Measurements from ENCODE around the gene NID2. TPM values are rescaled to one million over a fixed set of nuclear protein-coding genes. Genes with fewer than 3 reads are reported as not detected.

Gene NID2
- polyA plus RNA-seq, 4 donors: 88.9 to 239 (median 139) TPM

- DNase-seq (ENCODE audit: low read depth in 4 of 4, low spot score in 3 of 4): no peak
Measured at GRCh38 chr14:52080808-52081755, 12.2 kb upstream of the NID2 start.

GRCh38 chr14:52080158-52080800 is 11.4 kb upstream of the NID2 start:
- no peak for DNase-seq (ENCODE audit: low read depth in 4 of 4, low spot score in 3 of 4)

GRCh38 chr14:52079239-52079959 is 10.5 kb upstream of the NID2 start:
- no peak for DNase-seq (ENCODE audit: low read depth in 4 of 4, low spot score in 3 of 4)

- no peak for DNase-seq (ENCODE audit: low read depth in 4 of 4, low spot score in 3 of 4)
Measured at GRCh38 chr14:52078721-52079120, 9.9 kb upstream of the NID2 start.

GRCh38 chr14:52078095-52078531 is 9.3 kb upstream of the NID2 start:
- no peak for DNase-seq (ENCODE audit: low read depth in 4 of 4, low spot score in 3 of 4)

- no peak for DNase-seq (ENCODE audit: low read depth in 4 of 4, low spot score in 3 of 4)
Measured at GRCh38 chr14:52077256-52077979, 8.6 kb upstream of the NID2 start.

- DNase-seq (ENCODE audit: low read depth in 4 of 4, low spot score in 3 of 4): no peak
Measured at GRCh38 chr14:52076334-52076733, 7.5 kb upstream of the NID2 start.

- DNase-seq (ENCODE audit: low read depth in 4 of 4, low spot score in 3 of 4): no peak
Measured at GRCh38 chr14:52075371-52075770, 6.5 kb upstream of the NID2 start.

GRCh38 chr14:52073251-52073650 is 4.4 kb upstream of the NID2 start:
- DNase-seq (ENCODE audit: low read depth in 4 of 4, low spot score in 3 of 4): no peak

GRCh38 chr14:52072266-52072780 is 3.5 kb upstream of the NID2 start:
- DNase-seq (ENCODE audit: low read depth in 4 of 4, low spot score in 3 of 4): no peak

GRCh38 chr14:52071675-52072074 is 2.8 kb upstream of the NID2 start:
- no peak for DNase-seq (ENCODE audit: low read depth in 4 of 4, low spot score in 3 of 4)

GRCh38 chr14:52070051-52070431 is 1.2 kb upstream of the NID2 start:
- no peak for DNase-seq (ENCODE audit: low read depth in 4 of 4, low spot score in 3 of 4)

GRCh38 chr14:52069307-52070050 is 620 bp upstream of the NID2 start:
- DNase-seq (ENCODE audit: low read depth in 4 of 4, low spot score in 3 of 4): no peak

- no peak for DNase-seq (ENCODE audit: low read depth in 4 of 4, low spot score in 3 of 4)
Measured at GRCh38 chr14:52067873-52068614, 815 bp downstream of the NID2 start.

- DNase-seq (ENCODE audit: low read depth in 4 of 4, low spot score in 3 of 4): no peak
Measured at GRCh38 chr14:52064174-52064573, 4.7 kb downstream of the NID2 start.

GRCh38 chr14:52063052-52063462 is 5.8 kb downstream of the NID2 start:
- DNase-seq (ENCODE audit: low read depth in 4 of 4, low spot score in 3 of 4): no peak

- no peak for DNase-seq (ENCODE audit: low read depth in 4 of 4, low spot score in 3 of 4)
Measured at GRCh38 chr14:52061890-52062289, 7.0 kb downstream of the NID2 start.

- no peak for DNase-seq (ENCODE audit: low read depth in 4 of 4, low spot score in 3 of 4)
Measured at GRCh38 chr14:52061390-52061789, 7.5 kb downstream of the NID2 start.

- no peak for DNase-seq (ENCODE audit: low read depth in 4 of 4, low spot score in 3 of 4)
Measured at GRCh38 chr14:52060080-52060479, 8.8 kb downstream of the NID2 start.
